UCSD-AML1 (cell line): Measurements from ENCODE around the gene ASAP2.

ENCODE experiments used
- DNase-seq: peaks from one replicate; lab custom pipeline; 2025; ENCODE audit not compliant: unreplicated experiment; lab: John Stamatoyannopoulos, UW

The ASAP2 gene

DNA sequence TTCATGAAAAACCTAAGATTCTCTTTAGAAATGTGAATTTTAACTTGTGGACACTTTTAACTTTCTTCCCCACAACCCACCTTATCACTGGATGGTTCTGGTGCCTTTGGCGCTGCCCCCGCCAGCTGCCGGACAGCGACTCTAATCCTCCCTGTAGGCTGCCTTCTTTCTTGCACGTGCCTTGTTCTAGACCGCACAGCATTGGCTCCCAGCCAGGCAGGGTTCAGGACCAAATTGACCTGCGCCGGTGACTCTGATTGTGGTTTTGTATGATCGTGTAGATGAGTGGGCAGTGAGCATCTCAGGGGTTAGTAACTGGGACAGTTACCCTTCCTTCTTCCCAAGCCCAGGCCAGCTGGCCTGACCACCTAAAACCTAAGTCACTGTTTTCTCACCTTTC lies 106.8 kb downstream of the ASAP2 start:
- no peak for DNase-seq

DNA sequence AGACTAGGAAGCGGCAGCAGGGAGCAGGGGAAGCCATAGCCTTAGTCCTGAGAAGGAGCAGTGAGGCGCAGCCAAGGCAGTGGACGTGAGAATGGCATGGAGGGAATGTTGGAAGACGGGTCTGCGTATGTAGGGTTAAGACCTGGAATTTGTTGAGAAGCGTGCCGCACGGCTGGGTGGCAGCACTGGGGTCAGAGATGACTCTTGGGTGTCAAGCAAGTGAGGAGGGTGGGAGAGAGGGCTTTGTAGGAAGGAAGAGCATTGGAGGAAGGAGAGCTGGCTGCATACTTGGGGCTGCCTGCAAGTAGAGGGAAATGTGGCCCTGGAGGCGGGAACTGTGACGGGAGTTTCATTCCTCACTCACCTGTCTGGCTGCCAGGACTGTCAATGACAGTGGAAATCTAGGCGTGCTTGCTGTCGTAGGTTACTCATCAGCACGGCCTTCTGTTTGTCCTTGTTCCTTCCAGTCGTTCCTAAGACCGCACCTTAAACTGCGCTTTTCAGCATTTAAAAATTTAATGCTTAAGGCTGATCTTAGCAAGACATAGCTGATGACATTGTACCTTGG lies 108.8 kb downstream of the ASAP2 start:
- DNase-seq, result no peak

DNA sequence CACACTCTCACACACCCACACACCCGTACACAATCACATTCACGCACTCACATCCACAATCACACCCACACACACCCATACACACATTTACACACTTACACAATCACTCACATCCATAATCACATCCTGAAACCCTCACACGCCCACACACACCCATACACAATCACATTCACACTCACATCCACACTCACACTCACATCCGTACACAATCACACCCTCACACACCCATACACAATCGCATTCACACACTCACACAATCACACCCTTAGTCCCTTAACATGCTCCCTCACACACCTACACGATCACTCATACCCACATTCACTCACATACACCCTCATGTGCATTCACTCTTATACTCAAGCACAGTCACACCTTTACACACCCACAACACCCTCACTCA lies 110.9 kb downstream of the ASAP2 start:
- DNase-seq, result no peak

DNA sequence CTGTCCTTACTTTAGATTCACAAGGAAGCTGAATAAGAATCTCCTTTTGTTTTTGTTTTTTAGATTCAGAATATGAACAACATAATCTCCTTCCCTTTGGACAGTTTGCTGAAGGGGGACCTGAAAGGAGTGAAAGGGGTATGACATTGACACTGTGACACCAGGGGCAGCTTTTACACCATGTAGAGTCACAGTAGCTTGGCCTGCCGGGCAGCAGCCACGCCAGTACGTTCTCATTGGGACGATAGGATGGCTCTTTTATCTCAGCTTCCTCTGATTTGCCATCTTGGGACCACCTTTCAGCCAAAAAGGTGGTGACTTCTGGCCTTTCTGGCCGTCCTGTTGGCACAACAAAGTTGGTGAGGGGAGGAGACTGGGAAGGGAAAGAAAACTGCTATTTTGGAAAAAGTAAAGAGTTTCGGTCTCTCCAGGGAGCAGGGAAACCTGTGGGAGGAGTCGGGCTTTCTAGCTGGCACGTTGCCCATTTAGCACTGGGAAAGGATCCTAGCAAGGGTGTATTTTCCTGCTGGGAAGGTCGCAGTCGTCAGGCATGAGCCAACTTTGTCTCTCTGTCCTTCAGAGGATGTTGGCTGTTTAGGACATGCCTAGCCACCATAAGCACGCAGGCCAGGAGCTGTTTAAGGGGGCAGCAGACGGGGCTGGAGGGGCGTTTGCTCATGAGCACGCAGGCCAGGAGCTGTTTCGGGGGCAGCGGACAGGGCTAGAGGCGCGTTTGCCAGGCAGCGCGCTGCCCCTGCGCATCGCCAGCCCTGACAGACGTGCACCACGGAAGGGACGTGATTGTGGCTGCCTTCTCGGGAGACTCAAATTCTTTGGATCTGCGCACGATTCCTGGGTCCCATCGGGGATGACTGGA lies 112.1 kb downstream of the ASAP2 start:
- no peak for DNase-seq

DNA sequence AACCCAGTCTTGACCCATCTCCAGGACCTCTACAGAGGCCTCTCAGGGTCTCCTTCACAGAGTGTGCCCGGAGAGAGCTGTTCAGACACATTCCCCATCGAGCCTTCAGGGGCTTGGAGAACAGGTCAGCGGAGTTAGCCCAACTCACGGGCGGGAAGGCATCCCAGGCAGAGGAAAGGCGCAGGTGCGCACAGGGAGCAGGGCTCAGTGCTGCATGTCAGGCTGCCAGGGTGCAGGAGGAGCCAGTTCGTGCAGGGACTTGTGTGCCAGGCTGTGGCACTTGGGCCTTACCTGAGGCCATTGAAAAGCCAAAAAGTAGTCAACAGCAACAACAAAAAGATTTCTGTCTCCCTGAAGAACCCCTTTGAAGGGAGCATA lies 112.7 kb downstream of the ASAP2 start:
- DNase-seq, result no peak

DNA sequence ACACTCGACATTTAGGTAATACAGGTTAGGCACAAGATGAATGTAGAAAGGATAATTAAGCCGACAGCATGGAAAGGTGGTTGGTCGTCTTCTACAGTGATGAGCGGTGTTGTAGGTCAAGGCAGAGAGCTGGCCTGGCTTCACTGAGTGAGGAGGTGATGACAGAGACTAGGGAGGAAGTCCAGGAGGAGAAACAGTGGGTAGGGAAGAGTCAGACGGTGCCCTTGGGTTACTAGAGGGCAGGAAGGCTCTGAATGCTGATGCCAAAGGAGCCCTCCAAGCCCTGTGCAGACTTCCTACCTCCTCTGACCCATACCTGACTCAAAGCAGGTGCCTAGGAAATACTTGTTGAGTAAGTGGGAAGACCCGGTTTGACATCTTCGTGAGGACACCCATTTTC lies 116.0 kb downstream of the ASAP2 start:
- DNase-seq, result no peak

DNA sequence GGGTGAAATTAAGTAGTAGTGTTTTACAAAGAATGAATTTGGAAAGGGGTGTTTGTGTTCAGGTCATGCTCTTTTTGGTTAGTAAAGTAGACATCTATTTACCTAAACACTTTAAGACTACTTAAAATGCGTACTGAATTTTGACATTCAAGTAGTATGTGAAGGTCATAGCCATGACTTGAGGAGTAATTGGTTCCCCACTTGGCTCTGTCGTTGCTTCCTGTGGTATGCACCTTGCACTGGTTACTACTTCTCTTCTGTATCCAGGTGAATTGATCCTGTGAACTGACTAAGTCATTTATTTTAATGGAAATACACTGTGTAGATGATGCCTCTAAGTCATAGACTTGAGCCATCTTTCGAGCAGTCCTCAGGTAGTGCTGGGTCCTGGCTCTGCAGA lies 118.8 kb downstream of the ASAP2 start:
- DNase-seq, result no peak

DNA sequence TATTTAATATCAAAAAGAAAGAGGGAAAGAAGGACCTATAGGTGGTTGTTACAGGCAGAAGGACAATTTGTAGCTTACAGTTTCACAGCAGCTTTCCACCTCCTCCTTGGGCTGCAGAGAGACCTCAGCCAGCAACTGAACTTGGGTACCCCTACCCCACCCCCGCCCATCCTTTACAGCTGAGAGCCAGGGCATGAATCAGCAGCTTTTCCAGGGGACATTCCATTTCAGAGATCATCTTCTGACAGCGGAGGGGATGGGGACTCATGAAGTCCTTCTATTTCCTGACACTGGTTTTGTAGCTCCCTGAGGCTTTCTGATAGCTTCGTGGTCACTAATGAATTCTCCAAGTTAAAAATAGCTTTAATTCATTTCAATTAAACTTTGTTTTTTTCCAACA lies 120.4 kb downstream of the ASAP2 start:
- DNase-seq, result peak; percentile 45

DNA sequence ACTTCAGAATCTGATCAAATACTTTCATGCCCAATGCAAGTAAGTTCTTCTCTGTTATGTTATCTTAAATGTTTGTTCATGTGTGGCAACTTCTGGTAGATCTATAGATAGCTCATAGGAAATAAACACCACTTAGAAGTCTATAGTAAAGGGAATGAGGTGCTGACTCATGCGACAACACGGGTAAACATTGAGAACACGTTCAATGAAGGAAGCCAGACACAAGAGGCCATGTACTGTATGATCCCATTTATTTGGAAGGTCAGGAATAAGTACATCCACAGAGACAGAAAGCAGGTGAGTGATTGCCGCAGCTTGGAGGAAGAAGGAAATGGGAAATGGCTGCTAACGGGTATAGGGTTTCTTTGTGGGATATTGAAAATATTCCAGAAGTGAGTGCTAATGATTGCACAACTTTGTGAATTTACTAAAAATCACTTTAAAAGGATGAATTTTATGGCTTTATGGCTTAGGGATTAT lies 121.3 kb downstream of the ASAP2 start:
- DNase-seq, result no peak

DNA sequence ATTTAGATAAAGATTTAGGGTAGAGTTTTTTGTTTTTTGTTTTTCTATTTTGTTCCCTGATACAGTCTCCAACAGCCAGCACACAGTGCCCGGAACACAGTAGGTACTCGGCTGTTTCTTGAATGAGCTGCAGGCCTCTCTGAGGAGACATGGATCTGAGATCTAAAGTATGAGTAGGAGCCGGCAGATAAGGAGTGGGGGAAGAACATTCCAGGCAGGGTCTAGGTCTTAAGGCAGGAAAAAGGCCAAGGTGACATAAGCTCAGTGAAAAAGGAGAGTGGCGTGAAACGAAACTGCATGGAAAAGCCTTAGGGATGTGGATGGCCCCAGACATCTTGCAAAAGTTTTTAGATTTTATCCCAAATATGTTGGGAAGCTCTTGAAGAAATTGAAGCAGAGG lies 122.3 kb downstream of the ASAP2 start:
- no peak for DNase-seq

DNA sequence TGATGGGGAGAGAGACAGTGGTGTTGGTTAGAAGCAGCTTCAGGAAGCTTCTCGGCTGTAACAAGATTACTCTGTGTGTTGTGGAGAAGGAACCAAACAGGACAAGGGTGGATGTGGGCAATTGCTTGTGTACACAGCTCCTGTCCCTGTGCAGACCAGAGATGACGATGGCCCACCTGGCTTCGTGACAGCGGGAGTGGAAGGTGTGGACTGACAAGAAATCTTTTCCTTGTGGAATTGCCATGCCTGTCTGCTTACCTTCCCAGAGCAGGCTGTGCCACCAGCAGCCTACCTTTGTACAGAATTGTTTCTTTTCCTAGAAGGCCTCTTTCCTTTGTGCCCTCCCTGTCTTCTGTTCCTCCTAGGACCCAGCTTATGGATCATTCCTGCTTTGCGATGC lies 122.9 kb downstream of the ASAP2 start:
- DNase-seq, result no peak

DNA sequence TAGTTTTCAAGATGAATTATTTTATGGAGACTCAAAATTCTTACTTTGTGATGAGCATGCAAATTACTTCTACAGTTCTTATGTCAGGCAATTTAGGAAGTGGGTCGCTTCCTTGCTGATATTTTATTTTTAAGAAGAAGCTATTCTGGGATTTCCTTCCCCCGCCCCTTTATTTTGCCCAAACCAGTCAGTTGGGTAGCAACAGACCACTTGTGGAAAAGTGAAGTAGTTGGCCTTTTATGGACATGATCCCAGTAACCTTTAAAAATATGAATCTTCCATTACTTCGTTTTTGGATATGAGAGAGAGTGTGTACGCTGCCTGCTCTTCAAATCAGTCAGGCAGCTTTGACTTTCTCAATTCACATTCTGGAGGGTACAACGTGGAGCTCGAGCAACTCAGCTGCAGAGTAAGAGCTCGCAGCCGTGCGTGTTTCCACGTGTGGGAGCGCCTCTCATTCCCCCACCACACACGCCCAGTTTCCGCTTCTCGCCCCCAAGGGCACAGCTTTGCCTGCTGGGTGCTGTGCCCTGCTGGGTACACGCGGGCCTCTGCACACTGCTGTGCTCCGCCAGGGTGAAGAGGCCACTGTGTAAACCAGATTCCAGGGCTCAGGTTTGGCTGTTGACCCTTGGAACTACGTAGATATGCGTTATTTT lies 124.1 kb downstream of the ASAP2 start:
- peak; percentile 32 for DNase-seq

DNA sequence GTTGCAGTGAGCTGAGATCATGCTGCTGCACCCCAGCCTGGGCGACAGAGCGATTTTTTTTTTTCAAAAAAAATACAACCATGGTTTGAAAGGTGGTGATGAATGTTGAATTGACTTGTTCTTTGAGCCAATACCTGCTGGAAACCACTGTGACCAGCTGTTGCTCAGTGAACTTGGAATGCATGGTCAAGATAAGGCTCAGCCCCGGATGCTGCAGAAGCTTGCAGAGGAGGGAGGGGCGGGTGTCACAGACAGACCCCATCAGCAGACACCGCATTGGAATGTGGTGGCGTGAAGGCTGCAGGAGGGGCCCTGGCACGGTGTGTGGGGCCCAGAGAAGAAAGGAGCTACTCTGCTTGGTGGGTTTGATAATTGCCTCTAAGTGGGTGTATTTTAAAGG lies 125.1 kb downstream of the ASAP2 start:
- peak; percentile 45 for DNase-seq

DNA sequence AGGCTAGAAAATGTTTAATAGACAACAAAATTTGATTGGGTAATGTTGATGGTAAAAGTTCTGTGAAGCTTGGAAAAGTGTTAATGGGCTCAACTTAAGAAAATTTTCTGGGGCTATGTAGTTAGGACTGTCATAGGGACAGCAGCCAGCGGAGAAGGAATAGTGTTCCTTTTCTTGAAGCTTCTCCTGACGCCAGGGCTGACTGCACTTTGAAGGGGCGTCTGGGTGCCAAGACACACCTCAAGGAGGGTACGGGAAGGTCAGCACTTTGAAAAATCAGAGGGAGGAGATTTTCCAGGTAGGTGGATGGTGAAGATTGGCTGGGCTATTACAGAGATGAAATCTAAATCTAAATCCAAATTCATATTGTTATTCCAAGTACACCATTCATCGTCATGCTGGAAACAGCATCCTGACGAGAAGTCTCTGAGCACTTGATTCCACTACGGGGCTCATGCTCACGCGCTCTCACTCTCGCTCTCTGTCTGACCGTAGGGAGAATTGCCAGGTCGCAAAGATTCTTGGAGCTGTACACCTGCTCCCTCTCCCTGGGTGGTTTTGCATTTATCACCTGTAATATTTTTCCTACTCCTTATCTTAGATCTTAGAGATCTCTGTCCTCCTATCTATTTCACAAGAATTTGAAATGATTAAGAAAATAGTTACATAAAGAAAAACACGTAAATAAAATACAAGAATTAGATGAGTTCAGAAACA lies 125.7 kb downstream of the ASAP2 start:
- no peak for DNase-seq

DNA sequence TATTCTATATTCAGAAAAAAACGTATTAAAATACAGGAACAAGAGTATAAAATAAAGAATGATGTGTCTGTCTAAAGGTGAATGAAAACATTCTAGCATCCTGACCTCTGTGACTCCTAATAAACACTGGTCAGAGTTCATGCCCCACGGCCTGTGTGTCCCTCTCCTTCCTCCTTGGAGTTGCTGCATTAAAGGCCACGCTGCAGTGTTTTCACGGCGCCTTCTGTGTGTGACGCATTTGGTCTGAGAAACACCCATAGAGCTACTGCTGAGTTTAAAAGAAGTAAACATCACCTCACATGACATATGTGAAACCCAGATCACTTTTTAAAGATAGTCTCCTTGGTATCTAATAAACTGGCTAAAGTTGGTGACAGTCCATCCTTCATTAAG lies 126.2 kb downstream of the ASAP2 start:
- DNase-seq, result no peak

DNA sequence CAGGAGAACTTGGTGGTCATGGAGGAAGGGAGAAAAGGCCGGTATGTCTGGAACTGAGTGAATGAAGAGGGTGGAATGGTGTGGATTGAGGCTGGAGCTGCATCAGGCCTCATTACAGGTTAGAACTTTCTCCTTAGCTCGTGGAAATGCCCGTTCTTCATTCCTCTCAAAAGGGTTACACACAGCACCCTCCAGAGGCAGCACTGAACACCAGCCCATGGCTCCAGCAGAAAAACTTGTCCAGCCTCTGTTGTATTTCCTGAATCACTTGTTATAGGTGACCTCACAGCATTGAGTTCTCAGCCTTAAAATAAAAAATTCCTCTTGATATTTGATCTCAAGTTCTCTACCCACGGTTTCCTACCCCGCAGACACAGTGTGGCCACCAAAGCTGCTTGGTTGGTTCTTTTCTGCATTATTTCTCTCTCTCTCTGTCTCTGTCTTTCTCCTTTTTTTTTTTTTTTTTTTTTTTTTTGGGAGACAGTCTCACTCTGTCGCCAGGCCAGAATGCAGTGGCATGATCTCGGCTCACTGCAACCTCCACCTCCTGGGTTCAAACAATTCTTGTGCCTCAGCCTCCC lies 127.1 kb downstream of the ASAP2 start:
- peak; percentile 61 for DNase-seq

DNA sequence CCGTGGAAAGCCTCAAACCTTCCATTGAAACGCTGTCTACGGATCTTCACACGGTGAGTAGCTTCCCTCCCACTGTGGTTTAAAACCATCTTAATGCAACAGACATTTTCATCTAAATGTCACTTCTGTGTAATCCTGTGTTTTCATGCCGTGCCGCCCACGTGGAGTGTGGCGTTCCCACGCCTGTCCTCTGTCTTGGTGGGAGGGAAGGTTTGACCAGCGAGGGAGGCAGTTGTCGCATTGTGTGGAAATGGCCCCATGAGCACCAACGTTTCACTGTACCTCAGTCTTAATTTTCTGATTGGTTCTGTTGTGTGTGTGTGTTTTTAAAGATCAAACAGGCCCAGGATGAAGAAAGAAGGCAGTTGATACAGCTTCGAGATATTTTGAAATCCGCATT lies 128.1 kb downstream of the ASAP2 start:
- DNase-seq, result no peak

DNA sequence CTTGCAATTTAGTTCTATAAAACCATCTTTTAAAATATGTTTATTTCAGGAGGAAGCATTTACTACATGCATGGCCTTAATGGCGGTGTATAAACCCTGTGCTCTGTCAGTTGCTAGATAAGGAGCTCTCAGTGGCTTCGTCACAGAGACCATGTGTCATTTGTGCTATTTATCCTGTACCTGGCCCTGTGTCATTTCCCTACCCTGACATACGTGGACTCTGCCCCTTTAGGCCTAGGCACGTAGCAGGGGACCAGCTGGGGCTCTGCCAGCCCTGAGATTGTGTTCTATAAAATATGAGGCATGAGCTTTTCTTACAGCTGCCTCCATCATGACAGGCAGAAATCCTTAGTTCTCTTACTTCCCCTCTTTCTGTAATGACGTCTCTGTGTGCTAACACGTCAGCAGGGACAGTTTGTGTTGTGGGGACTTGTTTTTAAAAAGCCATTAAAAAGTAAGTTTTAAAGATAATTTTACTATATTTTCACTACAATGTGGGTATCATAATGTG lies 128.8 kb downstream of the ASAP2 start:
- no peak for DNase-seq

DNA sequence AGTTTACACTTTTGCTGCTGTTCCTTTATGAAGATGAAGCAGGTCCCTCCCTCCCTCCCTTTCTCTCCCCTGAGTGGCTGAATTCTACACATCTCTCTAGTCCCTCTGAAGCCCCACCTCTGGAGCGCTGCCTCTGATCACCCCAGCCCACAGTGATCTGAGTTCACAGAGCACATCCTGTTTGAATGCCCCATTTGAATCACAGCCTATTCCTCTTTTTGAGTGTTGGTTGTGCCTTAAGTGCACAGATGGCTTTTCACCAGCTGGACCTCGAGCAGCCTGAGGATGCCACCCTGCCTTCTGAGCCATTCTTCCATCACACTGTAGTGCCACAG lies 129.6 kb downstream of the ASAP2 start:
- DNase-seq, result no peak

DNA sequence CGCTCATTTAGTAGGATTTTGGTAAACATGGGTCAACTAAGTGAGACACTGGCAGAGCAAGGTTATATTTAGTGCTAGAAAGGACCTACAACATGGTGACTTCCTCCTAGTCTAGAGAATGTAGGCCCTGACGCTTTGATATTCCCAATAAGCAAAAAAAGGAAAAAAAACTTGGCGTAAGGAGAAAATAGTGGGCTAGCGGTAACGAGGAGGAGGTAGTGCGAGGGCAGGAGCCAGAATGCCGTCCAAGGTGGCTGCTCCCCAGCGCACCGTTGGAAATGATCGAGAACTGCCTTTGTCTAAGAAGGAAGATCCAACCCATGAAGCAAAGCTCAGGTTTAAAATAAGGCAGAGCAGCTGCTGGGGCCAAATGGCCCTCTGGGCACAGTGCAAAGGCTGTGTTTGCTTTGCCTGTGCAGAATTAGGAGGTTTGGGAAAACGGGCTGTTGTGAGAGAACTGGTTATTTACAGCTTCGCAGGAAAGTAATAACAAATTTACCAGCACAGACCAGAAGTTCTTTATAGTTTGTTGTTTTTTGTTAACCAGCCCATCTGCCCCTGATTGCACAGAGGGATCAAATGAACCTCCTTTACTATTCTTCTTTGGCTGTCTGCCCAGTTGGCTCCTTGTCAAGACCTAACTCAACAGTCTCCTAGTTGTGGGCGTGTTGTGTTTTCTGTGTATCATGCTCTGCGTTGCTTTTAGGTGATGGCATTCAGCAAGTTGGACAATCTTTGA lies 130.1 kb downstream of the ASAP2 start:
- no peak for DNase-seq
